ENCODE results near the gene CAMKK2.
"Not testable (repeated sequence)": the region's sequence is repeated elsewhere in the genome, so short reads cannot be mapped to it uniquely, and the experiment has no call there.

The CAMKK2 gene

GRCh38 chr12:121325922-121326396 is 29.4 kb upstream of the CAMKK2 start:
- no peak overlapping the region for H3K27ac ChIP-seq
- H3K27me3 ChIP-seq (ENCODE audit: insufficient read depth, low read depth, severe bottlenecking) = no peaks in the 10 kb centered on the region
- no peak for DNase-seq
- no peak for TF ChIP-seq CTCF (IDR thresholded peaks at IDR 0.05; ENCODE audit: low read depth, low read length)
- H3K4me3 ChIP-seq (ENCODE audit: low read depth, low read length) = no peak overlapping the region
- H3K36me3 ChIP-seq = peaks cover 70% of the 10 kb centered on the region
- H3K9me3 ChIP-seq (ENCODE audit: severe bottlenecking) = no peaks in the 10 kb centered on the region

DNA sequence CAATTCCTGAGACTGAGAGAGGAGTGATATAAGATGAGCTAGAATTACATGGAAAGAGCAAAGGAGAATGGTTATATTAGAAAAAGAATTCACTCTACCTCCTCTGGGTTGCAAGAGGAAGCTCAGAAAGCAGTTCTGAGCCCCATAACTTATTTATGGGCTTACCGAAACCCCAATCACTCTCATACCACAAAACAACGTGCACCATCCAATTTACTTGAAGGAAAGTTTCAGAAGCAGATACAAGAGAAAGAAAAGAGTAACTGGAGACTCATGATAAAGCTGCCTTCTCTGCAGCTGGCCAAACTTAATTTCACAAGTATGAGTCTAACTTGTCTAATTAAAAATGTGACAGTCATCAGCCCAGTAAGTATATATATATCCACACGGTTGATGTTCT is 27.4 kb upstream of the CAMKK2 start:
- Histone ChIP-seq H3K4me3 (ENCODE audit: low read depth, low read length) (no peak overlapping the region), H3K36me3 (peaks cover 53% of the 10 kb centered on the region), H3K27ac (no peak overlapping the region), H3K27me3 (ENCODE audit: insufficient read depth, low read depth, severe bottlenecking) (no peaks in the 10 kb centered on the region), H3K9me3 (ENCODE audit: severe bottlenecking) (no peaks in the 10 kb centered on the region)
- no peak for TF ChIP-seq CTCF (IDR thresholded peaks at IDR 0.05; ENCODE audit: low read depth, low read length)
- DNase-seq = no peak

DNA sequence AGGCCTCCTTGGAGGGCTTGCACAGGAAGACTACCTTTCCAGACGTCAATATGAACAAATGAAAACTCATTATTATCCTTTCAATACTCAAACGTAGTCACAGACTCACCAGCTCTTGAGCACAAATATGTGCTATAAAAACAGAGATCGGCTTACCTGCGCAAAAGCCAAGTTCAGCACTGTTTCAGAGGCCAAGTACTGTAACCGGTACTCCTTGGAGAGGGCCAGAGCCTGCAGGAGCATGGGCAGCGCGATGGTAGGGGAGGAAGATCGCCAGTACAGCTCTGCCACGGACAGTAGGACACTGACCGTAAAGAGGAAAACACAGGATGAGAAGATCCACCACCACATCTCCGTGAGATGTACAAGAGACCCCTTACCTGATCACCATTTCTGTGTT is 21.6 kb upstream of the CAMKK2 start:
- TF ChIP-seq CTCF (IDR thresholded peaks at IDR 0.05; ENCODE audit: low read depth, low read length) = no peak
- no peaks in the 10 kb centered on the region for H3K27me3 ChIP-seq (ENCODE audit: insufficient read depth, low read depth, severe bottlenecking)
- H3K27ac ChIP-seq = no peak overlapping the region
- peaks cover 29% of the 10 kb centered on the region for H3K36me3 ChIP-seq
- H3K9me3 ChIP-seq (ENCODE audit: severe bottlenecking) = no peaks in the 10 kb centered on the region
- DNase-seq = no peak
- no peak overlapping the region for H3K4me3 ChIP-seq (ENCODE audit: low read depth, low read length)

DNA sequence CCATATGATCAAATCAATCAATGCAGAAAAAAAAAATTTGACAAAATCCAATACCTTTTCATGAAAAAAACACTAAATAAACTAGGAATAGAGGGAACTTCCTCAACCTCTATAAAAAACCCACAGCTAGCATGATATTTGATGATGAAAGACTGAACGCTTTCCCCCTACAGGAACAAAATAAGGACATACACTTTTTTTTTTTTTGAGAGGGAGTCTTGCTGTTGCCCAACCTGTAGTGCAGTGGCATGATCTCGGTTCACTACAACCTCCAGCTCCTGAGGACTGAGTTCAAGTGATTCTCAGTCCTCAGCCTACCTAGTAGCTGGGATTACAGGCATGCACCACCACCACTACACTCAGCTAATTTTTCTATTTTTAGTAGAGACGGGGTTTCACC is 17.9 kb upstream of the CAMKK2 start:
- Histone ChIP-seq H3K36me3 (peaks cover 38% of the 10 kb centered on the region), H3K27me3 (ENCODE audit: insufficient read depth, low read depth, severe bottlenecking) (no peaks in the 10 kb centered on the region), H3K4me3 (ENCODE audit: low read depth, low read length) (no peak overlapping the region), H3K27ac (no peak overlapping the region), H3K9me3 (ENCODE audit: severe bottlenecking) (no peaks in the 10 kb centered on the region)
- DNase-seq = no peak
- TF ChIP-seq CTCF (IDR thresholded peaks at IDR 0.05; ENCODE audit: low read depth, low read length) = no peak

DNA sequence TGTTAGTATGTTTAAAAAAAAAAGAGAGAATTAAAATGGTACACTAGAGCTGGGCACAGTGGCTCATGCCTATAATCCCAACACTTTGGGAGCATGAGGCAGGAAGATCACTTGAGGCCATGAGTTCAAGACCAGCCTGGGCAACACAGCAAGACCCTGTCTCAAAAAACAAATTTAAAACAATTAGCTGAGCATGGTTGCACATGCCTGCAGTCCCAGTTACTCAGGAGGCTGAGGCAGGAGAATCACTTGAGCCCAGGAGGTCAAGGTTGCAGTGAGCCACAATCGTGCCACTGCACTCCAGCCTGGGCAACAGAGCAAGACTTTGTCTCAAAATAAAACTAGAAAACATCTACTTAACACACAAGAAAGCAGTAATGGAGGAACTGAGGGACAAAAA is 13.7 kb upstream of the CAMKK2 start:
- DNase-seq; H3K4me3 ChIP-seq (ENCODE audit: low read depth, low read length); H3K9me3 ChIP-seq (ENCODE audit: severe bottlenecking); H3K27ac ChIP-seq; H3K27me3 ChIP-seq (ENCODE audit: insufficient read depth, low read depth, severe bottlenecking): not testable (repeated sequence)
- H3K36me3 ChIP-seq = peaks cover 27% of the 10 kb centered on the region

GRCh38 chr12:121307397-121307796 is 10.9 kb upstream of the CAMKK2 start:
- not testable (repeated sequence) for DNase-seq; H3K27me3 ChIP-seq (ENCODE audit: insufficient read depth, low read depth, severe bottlenecking); H3K27ac ChIP-seq; H3K4me3 ChIP-seq (ENCODE audit: low read depth, low read length); H3K9me3 ChIP-seq (ENCODE audit: severe bottlenecking)
- peaks cover 27% of the 10 kb centered on the region for H3K36me3 ChIP-seq

DNA sequence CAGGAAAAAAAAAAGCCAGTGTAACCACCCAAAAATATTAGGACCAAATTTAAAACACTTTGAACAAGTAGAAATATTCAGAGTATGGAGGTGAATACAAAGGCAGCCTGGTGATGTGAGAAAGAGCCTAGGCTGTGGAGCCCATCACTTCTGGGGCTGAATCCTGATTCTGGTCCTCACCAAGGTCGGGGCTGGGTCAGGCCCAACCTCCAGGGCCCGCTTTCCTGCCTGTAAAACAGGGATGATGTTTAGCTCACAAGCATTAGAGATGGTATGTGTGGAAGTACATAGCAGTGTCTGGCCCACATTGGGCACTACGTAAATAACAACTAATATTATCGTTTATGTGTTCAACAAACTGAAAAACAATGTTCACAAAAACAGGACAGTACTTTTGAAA is 7.8 kb upstream of the CAMKK2 start:
- Histone ChIP-seq H3K4me3 (ENCODE audit: low read depth, low read length) (no peak overlapping the region), H3K27ac (no peak overlapping the region), H3K9me3 (ENCODE audit: severe bottlenecking) (no peaks in the 10 kb centered on the region), H3K27me3 (ENCODE audit: insufficient read depth, low read depth, severe bottlenecking) (no peaks in the 10 kb centered on the region), H3K36me3 (peaks cover 12% of the 10 kb centered on the region)
- TF ChIP-seq CTCF (IDR thresholded peaks at IDR 0.05; ENCODE audit: low read depth, low read length) = no peak
- no peak for DNase-seq

Data from WERI-Rb-1 (cell line).